Right lobe of liver (tissue), 4 donors: ENCODE results near the gene PSMG3.

ENCODE experiments used
- POLR2A ChIP-seq: fragments of 450-650 bp; IDR thresholded peaks from one replicate; pipeline ENCODE4 v1.6.1; 2017; ENCODE audit warnings: antibody characterized with exemption, mild to moderate bottlenecking
- TF ChIP-seq, protein P1 (sequence below), 4 donors: fragments of 200-600 bp in 3 of 4; fragments of 450-650 bp in 1 of 4; IDR thresholded peaks; one replicate each; pipeline versions ENCODE4 v1.5.1 to v1.8.0; 2016 to 2022; ENCODE audit warnings: antibody characterized with exemption in 4 of 4, mild to moderate bottlenecking in 2 of 4
- donor health status: DM: no; HTN: no; CAD: no.
- donor health status: DM: no; HTN: no; CAD: no.
- donor health status: DM: no; HTN: yes; CAD: no.

DNA sequence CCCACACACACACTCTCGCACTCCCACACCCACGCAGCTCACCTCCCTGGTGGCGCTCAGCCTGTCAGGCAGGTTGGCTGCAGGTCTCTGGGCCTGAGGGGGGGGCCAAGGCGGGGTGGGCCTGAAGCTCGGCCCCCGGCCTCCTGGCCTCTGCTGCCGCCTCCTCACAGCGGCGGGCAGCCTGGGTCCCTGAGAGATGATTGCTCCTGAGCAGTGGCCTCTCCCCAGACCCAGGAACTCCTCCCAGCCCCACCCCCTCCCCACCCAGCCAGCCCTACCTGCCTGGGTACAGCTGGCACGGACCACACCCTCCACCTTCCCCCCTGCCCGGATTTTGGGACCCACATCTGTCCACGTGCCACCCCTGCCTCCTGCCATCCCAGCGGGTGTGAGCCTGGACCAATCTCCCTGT is 9.2 kb downstream of the PSMG3 start:
- no peak for TF ChIP-seq POLR2A
- TF ChIP-seq, protein P1, sequence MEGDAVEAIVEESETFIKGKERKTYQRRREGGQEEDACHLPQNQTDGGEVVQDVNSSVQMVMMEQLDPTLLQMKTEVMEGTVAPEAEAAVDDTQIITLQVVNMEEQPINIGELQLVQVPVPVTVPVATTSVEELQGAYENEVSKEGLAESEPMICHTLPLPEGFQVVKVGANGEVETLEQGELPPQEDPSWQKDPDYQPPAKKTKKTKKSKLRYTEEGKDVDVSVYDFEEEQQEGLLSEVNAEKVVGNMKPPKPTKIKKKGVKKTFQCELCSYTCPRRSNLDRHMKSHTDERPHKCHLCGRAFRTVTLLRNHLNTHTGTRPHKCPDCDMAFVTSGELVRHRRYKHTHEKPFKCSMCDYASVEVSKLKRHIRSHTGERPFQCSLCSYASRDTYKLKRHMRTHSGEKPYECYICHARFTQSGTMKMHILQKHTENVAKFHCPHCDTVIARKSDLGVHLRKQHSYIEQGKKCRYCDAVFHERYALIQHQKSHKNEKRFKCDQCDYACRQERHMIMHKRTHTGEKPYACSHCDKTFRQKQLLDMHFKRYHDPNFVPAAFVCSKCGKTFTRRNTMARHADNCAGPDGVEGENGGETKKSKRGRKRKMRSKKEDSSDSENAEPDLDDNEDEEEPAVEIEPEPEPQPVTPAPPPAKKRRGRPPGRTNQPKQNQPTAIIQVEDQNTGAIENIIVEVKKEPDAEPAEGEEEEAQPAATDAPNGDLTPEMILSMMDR (IDR thresholded peaks at IDR 0.05): no peak
